ENCODE measurements around the gene DIPK1B.

The DIPK1B gene

GRCh38 chr9:136740971-136741882 is 28.9 kb downstream of the DIPK1B start:
- DNase-seq, result peak; percentile 40

DNA sequence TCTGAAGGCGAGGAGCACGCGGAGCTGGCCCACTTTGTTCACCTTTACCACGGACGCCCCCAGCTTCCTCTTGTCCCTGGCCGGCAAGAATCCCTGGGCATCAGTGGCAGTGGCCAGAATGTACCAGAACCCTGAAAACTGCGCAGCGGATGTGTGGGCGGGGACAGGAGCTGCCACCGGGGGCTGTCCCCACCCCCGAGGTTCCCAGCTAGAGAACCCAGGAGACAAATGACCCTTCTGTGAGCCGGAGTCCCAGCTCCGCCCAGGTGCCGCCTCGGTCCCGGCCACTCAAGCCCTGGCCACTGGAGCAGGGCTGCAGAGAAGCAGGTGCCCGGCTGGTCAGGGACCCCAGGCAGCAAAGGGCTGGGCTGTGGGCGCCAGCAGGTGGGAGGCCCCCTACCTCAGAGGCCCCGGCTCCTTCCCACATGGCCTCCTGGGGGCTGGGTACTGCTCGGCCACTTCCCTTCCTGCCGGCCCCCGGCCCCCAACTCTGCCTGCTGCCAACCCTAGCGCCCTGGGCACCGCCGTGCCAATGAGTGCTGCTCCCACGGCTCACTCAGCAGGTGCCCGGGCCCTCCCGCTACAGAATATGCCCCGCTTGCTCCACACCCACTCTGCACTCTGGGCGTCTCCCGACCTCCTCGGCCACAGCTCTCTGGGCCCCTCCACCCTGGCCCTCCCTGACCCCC is 29.7 kb downstream of the DIPK1B start:
- DNase-seq, result peak; percentile 69

- no peak for DNase-seq
Measured at GRCh38 chr9:136742591-136743391, 30.4 kb downstream of the DIPK1B start, which contains the start of gene LCN10. Gene LCN10, minus strand, starts transcription at chr9:136742940. Its CDS starts 37 bp downstream, at chr9:136742903.

DNA sequence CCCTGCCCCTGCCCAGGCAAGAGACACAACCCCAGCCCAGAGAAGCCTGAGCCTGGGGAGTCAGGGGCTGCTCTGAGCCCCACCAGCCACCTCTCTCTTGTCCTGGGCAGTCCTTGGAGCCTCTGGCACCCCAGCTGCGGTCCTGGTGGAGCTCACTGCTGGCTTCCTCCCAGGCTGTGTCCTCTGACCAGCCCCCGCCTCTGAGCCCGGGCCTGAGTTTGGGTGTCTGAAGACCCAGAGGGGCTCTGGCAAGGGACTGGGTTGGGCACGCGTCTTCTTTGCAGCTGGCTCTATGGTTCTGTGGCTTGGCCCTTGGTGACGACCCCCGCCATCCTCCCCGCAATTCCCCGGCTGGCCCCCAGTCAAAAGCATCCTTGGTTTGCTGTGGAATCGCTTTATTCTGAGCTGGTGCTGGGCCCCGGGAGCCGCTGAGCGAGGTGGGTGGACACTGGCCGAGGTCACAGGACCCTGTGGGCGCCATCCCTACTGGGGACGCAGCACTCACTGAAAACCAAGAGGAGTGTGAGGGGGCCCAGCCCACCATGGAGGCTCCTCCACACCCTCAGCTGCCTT is 31.4 kb downstream of the DIPK1B start:
- DNase-seq, result no peak

DNA sequence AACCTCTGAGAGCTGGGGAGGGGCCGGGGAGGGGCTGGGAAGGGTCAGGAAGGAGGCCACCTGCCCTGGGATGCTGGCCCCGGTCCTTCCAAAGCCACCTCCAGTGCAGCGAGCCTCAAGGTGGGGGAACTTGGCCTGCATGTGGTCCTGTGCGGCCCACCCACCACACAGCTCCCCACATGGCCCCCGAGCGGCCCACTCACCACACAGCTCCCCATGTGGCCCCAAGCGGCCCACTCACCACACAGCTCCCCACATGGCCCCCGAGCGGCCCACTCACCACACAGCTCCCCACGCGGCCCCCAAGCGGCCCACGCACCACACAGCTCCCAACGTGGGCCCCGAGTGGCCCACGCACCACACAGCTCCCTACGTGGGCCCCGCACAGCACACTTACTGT is 32.4 kb downstream of the DIPK1B start:
- DNase-seq, result no peak

GRCh38 chr9:136745389-136746154 is 33.2 kb downstream of the DIPK1B start:
- DNase-seq, result no peak

DNA sequence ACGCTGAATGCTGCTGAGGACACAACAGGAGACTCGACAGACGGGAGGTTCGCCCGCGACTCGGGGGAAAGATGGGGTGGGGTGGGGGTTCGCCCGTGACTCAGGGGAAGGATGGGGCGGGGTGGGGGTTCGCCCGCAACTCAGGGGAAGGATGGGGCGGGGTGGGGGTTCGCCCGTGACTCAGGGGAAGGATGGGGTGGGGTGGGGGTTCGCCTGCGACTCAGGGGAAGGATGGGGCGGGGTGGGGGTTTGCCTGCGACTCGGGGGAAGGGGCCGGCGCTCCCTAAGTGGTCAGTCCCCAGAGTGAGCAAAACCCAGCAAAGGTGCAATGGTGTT is 33.8 kb downstream of the DIPK1B start:
- DNase-seq, result no peak

DNA sequence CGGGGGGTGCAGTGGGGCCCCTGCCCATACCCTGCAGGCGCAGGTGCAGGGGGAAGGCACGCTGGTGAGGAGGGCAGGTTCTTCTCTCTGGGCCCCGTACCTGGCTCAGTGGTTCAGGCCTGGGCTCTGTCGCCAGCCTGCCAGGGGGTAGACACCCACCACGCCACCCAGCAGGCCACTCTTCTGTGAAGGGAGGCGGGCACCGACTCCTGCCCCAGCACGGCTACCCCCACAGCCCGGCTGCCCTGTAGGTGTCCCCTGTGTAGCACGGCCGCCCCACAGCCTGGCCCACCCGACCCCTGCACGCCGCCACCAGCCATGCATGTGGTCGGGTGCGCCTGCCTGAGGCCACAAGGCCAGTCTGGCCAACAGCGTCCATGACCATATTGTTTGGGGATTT is 34.2 kb downstream of the DIPK1B start:
- DNase-seq, result no peak

DNA sequence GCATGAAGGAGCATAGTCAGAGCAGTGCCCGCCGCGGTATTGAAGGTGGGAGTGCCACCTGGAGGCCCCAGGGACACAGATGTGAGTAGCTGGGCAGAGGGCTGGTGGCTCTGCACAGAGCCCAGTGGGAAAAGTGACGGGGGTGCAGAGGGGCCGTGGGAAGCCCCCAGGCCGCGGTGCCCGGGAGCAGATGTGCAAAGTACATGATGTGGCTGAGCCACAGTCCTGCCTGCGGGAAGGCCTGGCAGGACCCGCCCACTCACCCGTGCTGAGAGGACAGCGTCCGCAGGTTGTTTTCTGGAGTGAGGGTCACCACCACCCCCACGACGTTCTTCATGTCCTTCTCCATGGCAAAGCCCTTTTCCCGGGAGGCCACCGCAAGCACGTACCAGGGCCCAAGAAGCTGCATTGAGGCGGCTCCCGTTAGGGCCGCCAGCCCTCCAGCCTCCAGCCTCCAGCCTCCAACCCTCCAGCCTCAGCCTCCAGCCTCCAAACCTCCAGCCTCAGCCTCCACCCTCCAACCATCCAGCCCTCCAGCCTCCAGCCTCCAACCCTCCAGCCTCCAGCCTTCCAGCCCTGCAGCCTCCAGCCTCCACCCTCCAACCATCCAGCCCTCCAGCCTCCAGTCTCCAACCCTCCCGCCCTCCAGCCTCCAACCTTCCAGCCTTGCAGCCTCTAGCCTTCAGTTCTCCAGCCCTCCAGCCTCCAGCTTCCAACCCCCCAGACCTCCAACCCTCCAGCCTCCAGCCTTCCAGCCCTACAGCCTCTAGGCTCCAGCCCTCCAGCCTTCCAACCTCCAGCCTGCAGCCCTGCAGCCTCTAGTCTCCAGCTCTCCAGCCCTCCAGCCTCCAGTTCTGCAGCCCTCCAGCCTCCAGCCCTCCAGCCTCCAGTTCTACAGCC is 35.0 kb downstream of the DIPK1B start:
- no peak for DNase-seq

DNA sequence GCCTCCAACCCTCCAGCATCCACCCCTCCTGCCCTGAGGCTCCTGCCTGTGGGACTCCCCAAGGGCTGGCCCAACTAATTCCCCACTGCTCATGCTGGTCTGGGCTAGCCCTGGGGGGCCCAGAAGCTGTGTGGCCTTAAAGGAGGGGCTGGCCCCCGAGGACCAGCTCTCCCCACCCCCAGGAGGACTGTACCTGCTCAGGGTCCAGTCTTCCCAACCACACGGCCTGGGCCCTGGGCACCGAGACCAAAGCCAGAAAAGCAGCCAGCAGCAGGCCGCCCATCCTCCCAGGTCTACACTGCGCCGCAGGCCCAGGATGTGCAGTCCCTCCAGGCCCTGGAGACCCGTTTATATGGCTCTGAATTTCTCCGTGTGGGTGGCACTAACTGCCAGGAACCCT is 35.8 kb downstream of the DIPK1B start, which contains the start of gene LCN6:
TSS of gene LCN6 (minus strand) at position 325 of the 400 bp plus-strand sequence. CDS start at position 283, 42 bp downstream.
- no peak for DNase-seq

GRCh38 chr9:136748666-136749611 is 36.6 kb downstream of the DIPK1B start:
- no peak for DNase-seq

- no peak for DNase-seq
Measured at GRCh38 chr9:136750526-136750925, 38.2 kb downstream of the DIPK1B start.

- no peak for DNase-seq
Measured at GRCh38 chr9:136751244-136751643, 38.9 kb downstream of the DIPK1B start.

- DNase-seq, result no peak
Measured at GRCh38 chr9:136751814-136752213, 39.4 kb downstream of the DIPK1B start.

DNA sequence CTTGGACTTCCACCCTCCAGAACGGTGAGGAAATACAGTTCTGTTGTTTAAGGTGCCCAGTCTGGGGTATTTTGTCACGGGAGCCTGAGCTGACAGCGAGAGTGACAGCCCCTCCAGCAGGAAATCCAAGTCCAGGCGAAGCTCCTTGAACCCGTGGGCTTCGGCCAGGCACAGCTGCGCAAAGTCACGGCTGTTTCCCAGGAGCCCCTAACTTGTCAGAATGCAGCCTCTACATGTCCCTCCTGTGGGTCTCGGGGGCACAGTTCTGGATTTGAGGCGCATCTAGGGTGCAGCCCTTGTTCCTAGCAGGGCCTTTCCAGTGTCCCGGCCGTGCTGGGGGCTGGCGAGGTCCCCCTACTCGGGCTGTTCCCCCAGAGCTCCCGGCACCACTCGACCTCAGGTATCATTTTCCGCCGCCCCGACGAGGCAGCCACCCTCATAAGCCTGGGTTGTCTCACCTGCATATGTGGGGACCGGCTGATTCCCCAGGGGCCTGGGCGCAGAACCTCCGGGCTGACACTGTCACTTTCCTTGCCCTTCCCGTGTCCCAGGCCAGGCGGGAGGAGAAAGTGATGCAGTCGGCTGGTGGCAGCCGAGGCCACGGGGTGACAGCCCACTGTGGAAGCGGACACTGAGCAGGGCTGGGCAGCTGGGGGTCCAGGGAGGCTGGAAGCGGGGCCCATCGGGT is 41.1 kb downstream of the DIPK1B start:
- no peak for DNase-seq

DNA sequence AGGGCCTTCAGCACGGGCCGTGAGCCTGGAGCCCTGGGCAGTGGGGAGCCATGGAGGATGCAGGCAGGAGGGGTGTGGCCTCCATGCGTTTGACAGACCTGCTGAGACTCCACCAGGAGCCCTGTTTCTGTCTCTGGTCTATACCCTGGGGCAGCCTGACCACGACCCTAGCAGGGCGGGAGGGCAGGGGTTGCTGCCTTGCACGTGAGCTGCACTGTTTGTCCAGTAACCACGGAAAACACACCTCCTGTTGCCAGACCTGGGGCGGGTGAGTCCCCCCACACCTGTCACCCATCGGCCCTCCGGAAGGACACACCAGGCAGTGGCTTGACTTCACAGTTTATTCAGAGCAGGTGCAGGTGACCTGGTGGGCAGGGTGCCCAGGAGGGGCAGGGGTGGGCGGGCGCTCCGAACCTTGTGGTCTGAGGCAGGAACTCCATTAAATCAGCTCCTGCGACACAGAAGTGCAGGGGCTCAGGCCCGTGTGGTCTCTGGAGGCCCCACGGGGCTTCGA is 41.7 kb downstream of the DIPK1B start:
- no peak for DNase-seq

- DNase-seq, result no peak
Measured at GRCh38 chr9:136754626-136755301, 42.4 kb downstream of the DIPK1B start.

Measured in stimulated activated CD8-positive, alpha-beta memory T cell treated with anti-CD3 and anti-CD28 coated beads, Interleukin-4, amount 100 ng/mL, for 48 hours (primary cell).